GM23338 (cell line): ENCODE results near the gene GNB3.

ENCODE experiments used
- CREB1 ChIP-seq: fragments of 250-450 bp; sonication (Bioruptor Pico); IDR thresholded peaks from 2 replicates; pipeline ENCODE4 v1.5.0; 2020; ENCODE audit warnings: low read depth, mild to moderate bottlenecking, moderate library complexity
- EZH2 ChIP-seq: fragments of 200-600 bp; sonication (generic); IDR thresholded peaks from one replicate; pipeline ENCODE4 v1.8.0; 2017; ENCODE audit warnings: antibody characterized with exemption, mild to moderate bottlenecking, low read depth; ENCODE audit not compliant: unreplicated experiment
- EZH2phosphoT487 ChIP-seq: fragments of 200-600 bp; sonication (generic); IDR thresholded peaks from one replicate; pipeline ENCODE4 v1.8.1; 2018; ENCODE audit warnings: antibody characterized with exemption; ENCODE audit not compliant: unreplicated experiment
- JUNB ChIP-seq: IDR thresholded peaks from one replicate; pipeline ENCODE4 v1.6.1; 2016; ENCODE audit warnings: antibody characterized with exemption; ENCODE audit not compliant: unreplicated experiment
- NANOG ChIP-seq: IDR thresholded peaks from 2 replicates; pipeline ENCODE4 v1.6.1; 2016; ENCODE audit warnings: antibody characterized with exemption, borderline replicate concordance
- POLR2AphosphoS5 ChIP-seq: IDR thresholded peaks from 2 replicates; pipeline ENCODE4 v1.6.1; 2016; ENCODE audit warnings: antibody characterized with exemption, low read depth
- STAT1 ChIP-seq: IDR thresholded peaks from one replicate; pipeline ENCODE4 v1.6.1; 2016; ENCODE audit warnings: antibody characterized with exemption; ENCODE audit not compliant: unreplicated experiment
- ZNF114 ChIP-seq: fragments of 250-450 bp; sonication (Bioruptor Pico); IDR thresholded peaks from 2 replicates; pipeline ENCODE4 v1.5.0; 2020; ENCODE audit warnings: mild to moderate bottlenecking, moderate library complexity
- TF ChIP-seq, protein P1 (sequence below), 2 experiments: fragments of 200-600 bp in 1 of 2; sonication (generic) in 1 of 2; conservative IDR thresholded peaks; 2 replicates each; pipeline versions ENCODE4 v1.5.1 to v1.6.1; 2016 to 2017; ENCODE audit warnings: antibody characterized with exemption in 2 of 2, low read depth in 2 of 2, mild to moderate bottlenecking in 2 of 2, moderate library complexity in 1 of 2
- TF ChIP-seq, protein P2 (sequence below): IDR thresholded peaks from one replicate; pipeline ENCODE4 v1.6.1; 2018; ENCODE audit warnings: antibody characterized with exemption; ENCODE audit not compliant: unreplicated experiment
- TF ChIP-seq, protein P3 (sequence below): IDR thresholded peaks from 2 replicates; pipeline ENCODE4 v1.6.1; 2016; ENCODE audit warnings: antibody characterized with exemption

DNA sequence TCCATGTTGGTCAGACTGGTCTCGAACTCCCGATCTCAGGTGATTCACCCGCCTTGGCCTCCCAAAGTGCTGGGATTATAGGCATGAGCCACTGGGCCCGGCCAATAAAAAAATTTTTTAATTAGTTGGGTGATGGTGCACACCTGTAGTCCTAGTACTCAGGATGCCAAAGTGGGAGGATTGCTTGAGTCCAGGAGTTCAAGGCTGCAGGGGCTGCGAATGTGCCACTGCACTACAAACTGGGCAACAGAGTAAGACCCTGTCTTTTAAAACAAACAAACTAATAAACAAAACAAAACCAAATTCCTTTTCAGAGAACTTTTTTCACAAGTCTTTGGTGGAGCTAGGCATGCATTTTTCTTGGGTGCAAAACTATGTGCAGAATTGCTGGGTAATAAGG lies 42.5 kb downstream of the GNB3 start:
- no peak for TF ChIP-seq STAT1
- TF ChIP-seq, protein P1, sequence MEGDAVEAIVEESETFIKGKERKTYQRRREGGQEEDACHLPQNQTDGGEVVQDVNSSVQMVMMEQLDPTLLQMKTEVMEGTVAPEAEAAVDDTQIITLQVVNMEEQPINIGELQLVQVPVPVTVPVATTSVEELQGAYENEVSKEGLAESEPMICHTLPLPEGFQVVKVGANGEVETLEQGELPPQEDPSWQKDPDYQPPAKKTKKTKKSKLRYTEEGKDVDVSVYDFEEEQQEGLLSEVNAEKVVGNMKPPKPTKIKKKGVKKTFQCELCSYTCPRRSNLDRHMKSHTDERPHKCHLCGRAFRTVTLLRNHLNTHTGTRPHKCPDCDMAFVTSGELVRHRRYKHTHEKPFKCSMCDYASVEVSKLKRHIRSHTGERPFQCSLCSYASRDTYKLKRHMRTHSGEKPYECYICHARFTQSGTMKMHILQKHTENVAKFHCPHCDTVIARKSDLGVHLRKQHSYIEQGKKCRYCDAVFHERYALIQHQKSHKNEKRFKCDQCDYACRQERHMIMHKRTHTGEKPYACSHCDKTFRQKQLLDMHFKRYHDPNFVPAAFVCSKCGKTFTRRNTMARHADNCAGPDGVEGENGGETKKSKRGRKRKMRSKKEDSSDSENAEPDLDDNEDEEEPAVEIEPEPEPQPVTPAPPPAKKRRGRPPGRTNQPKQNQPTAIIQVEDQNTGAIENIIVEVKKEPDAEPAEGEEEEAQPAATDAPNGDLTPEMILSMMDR (conservative IDR thresholded peaks at IDR 0.05; ENCODE audit: low read depth in 2 of 2) = no peak
- TF ChIP-seq POLR2AphosphoS5 = no peak
- no peak for TF ChIP-seq EZH2
- no peak for TF ChIP-seq CREB1
- TF ChIP-seq, protein P2, sequence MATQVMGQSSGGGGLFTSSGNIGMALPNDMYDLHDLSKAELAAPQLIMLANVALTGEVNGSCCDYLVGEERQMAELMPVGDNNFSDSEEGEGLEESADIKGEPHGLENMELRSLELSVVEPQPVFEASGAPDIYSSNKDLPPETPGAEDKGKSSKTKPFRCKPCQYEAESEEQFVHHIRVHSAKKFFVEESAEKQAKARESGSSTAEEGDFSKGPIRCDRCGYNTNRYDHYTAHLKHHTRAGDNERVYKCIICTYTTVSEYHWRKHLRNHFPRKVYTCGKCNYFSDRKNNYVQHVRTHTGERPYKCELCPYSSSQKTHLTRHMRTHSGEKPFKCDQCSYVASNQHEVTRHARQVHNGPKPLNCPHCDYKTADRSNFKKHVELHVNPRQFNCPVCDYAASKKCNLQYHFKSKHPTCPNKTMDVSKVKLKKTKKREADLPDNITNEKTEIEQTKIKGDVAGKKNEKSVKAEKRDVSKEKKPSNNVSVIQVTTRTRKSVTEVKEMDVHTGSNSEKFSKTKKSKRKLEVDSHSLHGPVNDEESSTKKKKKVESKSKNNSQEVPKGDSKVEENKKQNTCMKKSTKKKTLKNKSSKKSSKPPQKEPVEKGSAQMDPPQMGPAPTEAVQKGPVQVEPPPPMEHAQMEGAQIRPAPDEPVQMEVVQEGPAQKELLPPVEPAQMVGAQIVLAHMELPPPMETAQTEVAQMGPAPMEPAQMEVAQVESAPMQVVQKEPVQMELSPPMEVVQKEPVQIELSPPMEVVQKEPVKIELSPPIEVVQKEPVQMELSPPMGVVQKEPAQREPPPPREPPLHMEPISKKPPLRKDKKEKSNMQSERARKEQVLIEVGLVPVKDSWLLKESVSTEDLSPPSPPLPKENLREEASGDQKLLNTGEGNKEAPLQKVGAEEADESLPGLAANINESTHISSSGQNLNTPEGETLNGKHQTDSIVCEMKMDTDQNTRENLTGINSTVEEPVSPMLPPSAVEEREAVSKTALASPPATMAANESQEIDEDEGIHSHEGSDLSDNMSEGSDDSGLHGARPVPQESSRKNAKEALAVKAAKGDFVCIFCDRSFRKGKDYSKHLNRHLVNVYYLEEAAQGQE = no peak
- TF ChIP-seq, protein P3, sequence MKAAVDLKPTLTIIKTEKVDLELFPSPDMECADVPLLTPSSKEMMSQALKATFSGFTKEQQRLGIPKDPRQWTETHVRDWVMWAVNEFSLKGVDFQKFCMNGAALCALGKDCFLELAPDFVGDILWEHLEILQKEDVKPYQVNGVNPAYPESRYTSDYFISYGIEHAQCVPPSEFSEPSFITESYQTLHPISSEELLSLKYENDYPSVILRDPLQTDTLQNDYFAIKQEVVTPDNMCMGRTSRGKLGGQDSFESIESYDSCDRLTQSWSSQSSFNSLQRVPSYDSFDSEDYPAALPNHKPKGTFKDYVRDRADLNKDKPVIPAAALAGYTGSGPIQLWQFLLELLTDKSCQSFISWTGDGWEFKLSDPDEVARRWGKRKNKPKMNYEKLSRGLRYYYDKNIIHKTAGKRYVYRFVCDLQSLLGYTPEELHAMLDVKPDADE = no peak
- no peak for TF ChIP-seq EZH2phosphoT487
- TF ChIP-seq JUNB = no peak
- TF ChIP-seq NANOG = no peak
- TF ChIP-seq ZNF114 (CRISPR knock-in tag) = no peak
